ENCODE measurements around the gene NKTR. TPM values are rescaled to one million over a fixed set of nuclear protein-coding genes. Genes with fewer than 3 reads are reported as not detected.
A peak's percentile ranks its signal among the peaks of the same experiment; 100 is the strongest.
"Not testable (repeated sequence)": the region's sequence is repeated elsewhere in the genome, so short reads cannot be mapped to it uniquely, and the experiment has no call there.

NKTR gene
- total RNA-seq, 1 donor from 2014 or later = 92.1 TPM

- Histone ChIP-seq H3K9me3 (no peaks in the 10 kb centered on the region), H3K36me3 (peaks cover 97% of the 10 kb centered on the region), H3K4me1 (no peaks in the 10 kb centered on the region), H3K4me3 (no peak overlapping the region), H3K27me3 (no peaks in the 10 kb centered on the region), H3K27ac (no peak overlapping the region)
- DNase-seq = no peak
- TF ChIP-seq CTCF (IDR thresholded peaks at IDR 0.05) = no peak
- ATAC-seq = peak; percentile 20
- intact Hi-C loops (cut with DNase I) = no loop called here
Observed at GRCh38 chr3:42562047-42562907, 38.2 kb upstream of the NKTR start.

- Histone ChIP-seq H3K4me3 (no peak overlapping the region), H3K9me3 (no peaks in the 10 kb centered on the region), H3K27me3 (no peaks in the 10 kb centered on the region), H3K36me3 (peaks cover 59% of the 10 kb centered on the region), H3K4me1 (no peaks in the 10 kb centered on the region), H3K27ac (no peak overlapping the region)
- intact Hi-C loops (cut with DNase I) = no loop called here
- no peak for TF ChIP-seq CTCF (IDR thresholded peaks at IDR 0.05)
- no peak for DNase-seq
- ATAC-seq = no peak
Observed at GRCh38 chr3:42569593-42570142, 30.8 kb upstream of the NKTR start.

- TF ChIP-seq CTCF (IDR thresholded peaks at IDR 0.05) = peak; percentile 52
- no peak for DNase-seq
- peak; percentile 84 for ATAC-seq
- no peaks in the 10 kb centered on the region for H3K27me3 ChIP-seq
- no peaks in the 10 kb centered on the region for H3K4me1 ChIP-seq
- no peak overlapping the region for H3K4me3 ChIP-seq
- intact Hi-C loops (cut with DNase I) = no loop called here
- no peak overlapping the region for H3K27ac ChIP-seq
- H3K9me3 ChIP-seq = peaks cover 5% of the 10 kb centered on the region
- H3K36me3 ChIP-seq = peaks cover 33% of the 10 kb centered on the region
Observed at GRCh38 chr3:42572278-42572677, 28.2 kb upstream of the NKTR start.

DNA sequence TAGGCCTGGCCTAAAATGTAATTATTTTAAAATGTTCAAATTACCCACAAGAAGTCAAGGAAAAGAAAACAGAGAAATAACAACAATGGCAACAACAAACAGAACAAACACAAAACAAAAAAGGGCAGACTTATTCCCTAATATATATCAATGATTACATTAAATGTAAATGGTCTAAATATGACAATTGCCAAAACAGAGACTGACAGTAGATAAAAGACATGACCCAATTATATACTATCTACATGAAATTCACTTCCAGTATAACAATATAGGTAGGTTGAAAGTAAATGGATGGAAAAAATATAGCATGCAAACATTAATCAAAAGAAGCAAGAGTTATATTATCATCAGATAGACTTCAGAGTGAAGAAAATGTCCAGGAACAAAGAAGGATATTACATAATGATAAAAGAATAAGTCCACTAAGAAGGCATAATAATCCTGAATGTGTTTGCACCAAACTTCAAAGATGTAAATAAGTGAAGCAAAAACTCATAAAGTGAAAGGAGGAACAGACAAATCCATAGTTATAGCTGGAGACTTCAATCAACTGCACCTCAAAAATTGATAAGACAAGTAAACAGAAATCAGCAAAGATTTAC lies 25.2 kb upstream of the NKTR start:
- intact Hi-C loops (cut with DNase I) = no loop called here
- Histone ChIP-seq H3K27ac (no peak overlapping the region), H3K27me3 (no peaks in the 10 kb centered on the region), H3K36me3 (peaks cover 5% of the 10 kb centered on the region), H3K4me1 (peaks cover 3% of the 10 kb centered on the region), H3K9me3 (peaks cover 5% of the 10 kb centered on the region), H3K4me3 (no peak overlapping the region)
- no peak for DNase-seq
- no peak for ATAC-seq
- no peak for TF ChIP-seq CTCF (IDR thresholded peaks at IDR 0.05)

DNA sequence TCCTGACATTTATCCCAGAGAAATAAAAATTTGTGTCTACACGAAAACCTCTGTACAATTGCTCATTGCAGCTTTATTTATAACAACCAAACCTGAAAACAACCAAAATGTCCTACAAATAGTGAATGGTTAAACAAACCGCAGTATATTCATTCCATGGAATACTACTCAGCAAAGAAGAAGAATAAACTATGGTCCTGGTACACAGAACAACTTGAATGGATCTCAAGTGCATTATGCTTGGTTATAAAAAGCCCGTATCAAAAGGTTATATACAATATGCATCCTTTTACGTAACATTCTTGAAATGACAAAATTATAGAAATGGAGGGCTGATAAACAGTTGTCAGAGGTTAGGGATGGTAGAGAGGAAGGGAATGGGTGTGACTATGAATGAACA lies 22.4 kb upstream of the NKTR start:
- H3K4me3 ChIP-seq = no peak overlapping the region
- no peak for TF ChIP-seq CTCF (IDR thresholded peaks at IDR 0.05)
- intact Hi-C loops (cut with DNase I) = no loop called here
- peaks cover 5% of the 10 kb centered on the region for H3K9me3 ChIP-seq
- DNase-seq (no peak), ATAC-seq (no peak)
- H3K36me3 ChIP-seq = no peaks in the 10 kb centered on the region
- H3K4me1 ChIP-seq = peaks cover 20% of the 10 kb centered on the region
- H3K27me3 ChIP-seq = no peaks in the 10 kb centered on the region
- H3K27ac ChIP-seq = no peak overlapping the region

GRCh38 chr3:42579346-42579745 lies 21.1 kb upstream of the NKTR start:
- H3K27me3 ChIP-seq; ATAC-seq; intact Hi-C loops (cut with DNase I); DNase-seq; H3K27ac ChIP-seq; H3K36me3 ChIP-seq; H3K4me3 ChIP-seq; H3K9me3 ChIP-seq: not testable (repeated sequence)
- H3K4me1 ChIP-seq = peaks cover 20% of the 10 kb centered on the region
